ENCODE measurements around the gene MPHOSPH6.
"Not testable (repeated sequence)": the region's sequence is repeated elsewhere in the genome, so short reads cannot be mapped to it uniquely, and the experiment has no call there.

MPHOSPH6 gene

DNA sequence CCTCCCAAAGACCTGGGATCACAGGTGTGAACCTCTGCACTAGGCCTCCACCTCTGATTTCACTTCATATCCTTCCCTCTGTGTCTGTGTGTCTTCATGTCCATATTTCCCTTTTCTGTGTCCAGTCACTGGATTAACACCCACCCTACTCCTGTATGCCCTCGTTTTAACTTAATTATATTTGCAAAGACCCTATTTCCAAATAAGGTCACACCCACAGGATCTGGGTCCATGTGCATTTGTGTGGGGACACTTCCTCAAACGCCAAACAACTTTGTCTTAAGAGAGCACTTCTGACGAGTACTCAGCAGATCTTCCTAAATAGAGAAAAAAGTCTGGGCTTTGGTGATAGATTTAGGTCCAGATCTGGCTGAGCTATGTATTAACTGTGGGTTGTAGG lies 56.3 kb downstream of the MPHOSPH6 start:
- DNase-seq, result no peak

DNA sequence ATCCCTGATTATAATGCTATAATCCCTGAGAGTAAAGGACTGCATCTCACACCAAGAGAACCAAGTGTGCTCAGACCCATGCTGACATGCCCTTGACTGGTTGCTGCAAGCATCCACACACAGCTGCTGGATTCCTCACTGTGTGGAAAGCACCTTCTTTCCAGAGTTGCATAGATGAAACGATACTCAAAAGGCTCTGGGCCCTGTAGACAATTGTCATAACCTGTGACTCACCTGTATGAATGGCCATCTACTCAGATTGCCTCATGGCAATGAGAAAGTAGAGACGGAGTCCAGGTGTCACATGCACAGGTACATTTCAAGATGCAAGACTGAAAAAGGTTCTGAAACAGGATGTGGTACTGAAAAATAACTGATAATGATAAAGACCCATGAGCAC lies 58.1 kb downstream of the MPHOSPH6 start:
- no peak for DNase-seq

DNA sequence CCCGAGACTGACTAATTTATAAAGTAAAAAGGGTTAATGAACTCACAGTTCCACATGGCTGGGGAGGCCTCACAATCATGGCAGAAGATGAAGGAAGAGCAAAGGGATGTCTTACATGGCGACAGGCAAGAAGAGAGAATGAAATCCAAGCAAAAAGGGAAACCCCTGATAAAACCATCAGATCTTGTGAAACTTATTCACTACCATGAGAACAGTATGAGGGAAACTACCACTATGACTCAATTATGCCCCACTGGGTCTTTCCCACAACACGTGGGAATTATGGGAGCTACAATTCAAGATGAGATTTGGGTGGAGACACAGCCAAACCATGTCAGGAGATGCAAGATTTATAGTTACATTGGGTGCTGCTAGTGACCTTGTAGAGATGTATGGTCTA lies 60.8 kb downstream of the MPHOSPH6 start:
- DNase-seq, result not testable (repeated sequence)

DNA sequence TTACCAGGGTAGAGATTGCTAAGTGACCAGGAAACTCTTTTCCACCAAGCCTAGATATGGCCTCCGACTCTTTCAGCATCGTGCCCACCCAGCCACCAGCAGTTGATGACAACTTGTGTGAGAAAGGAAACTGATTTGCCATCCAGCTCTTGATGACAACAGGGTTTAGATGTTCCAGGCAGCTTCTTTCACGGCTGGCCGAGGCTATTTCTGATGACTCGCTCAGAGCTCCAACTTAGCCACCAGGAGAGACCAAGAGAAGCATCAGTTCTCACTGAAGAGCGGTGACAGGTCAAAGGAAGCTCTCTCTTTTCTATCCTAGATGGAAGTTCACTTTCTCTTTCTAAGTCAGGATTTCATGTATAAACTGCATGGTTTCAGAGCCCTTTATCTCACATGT lies 61.2 kb downstream of the MPHOSPH6 start:
- no peak for DNase-seq

DNA sequence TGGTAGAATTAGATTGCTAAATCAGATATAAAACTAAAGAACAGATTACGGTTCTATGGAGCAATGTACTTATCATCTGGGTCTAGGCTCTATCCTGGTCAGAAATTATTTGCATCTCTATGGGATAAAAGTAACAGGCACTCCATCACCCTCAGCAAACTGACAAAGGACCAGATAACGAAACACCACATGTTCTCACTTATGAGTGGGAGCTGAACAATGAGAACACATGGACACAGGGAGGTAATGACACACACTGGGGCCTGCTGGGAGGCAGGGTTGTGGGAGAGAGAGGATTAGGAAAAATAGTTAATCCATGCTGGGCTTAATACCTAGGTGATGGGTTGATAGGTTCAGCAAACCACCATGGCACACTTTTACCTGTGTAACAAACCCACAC lies 61.9 kb downstream of the MPHOSPH6 start:
- no peak for DNase-seq

DNA sequence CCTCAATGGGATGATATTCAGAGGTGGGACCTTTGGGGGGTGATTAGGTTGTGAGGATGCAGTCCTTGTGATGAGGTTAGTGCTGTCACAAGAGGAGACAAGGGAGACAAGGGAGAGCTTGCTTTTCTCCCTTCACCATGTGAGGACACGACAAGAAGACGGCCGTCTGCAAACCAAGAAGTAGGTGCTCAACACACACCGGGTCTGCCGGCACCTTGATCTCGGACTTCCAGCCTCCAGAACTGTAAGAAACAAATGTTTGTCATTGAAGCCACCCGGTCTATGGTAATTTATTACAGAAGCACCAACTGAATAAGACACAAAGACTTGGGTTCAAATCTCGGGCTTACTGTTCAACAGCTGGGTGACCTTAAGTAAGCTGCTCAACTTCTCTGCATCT lies 64.9 kb downstream of the MPHOSPH6 start:
- DNase-seq, result no peak
